ENCODE results near the gene PTPRB. TPM values are rescaled to one million over a fixed set of nuclear protein-coding genes. Genes with fewer than 3 reads are reported as not detected.

The PTPRB gene
- total RNA-seq, 3 donors from 2014 or later = 22.0 to 29.4 (median 27.9) TPM

DNA sequence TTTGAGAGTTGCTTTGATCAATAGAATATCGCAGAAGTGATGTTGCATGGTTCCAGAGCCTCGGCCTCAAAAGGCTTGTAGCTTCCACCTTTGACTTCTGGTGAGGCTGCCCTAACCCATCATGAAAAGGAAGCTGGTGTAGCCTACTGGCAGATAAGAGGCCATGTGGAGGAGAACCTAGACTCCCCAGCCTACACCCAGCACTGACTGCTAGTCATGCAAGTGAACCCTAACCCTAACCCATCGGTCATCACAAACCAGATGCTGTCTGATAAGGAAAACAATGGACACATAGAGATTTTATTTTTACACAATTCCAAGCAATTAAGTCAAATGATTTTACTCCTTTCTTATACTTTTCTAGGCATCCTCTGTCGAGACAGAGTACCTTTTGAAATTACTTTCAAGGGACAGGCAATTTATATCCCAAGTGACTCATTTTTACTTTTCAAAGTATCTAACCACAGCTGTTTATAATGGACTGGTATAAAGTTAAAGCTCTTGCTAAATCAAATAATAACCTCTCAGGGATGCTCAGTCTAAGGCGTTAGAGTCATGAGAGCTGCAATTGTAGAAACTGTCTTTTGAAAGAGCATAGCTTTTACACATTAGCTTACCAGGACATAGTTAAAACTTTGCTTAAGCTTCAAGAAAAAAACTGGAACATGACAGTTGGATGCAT, 17.6 kb downstream of the PTPRB start:
- DNase-seq (no peak), ATAC-seq (no peak)
- intact Hi-C loops (cut with DNase I, micrococcal nuclease) = no loop called here
- Histone ChIP-seq H3K36me3 (ENCODE audit: low read depth) (no peaks in the 10 kb centered on the region), H3K4me3 (no peak overlapping the region), H3K4me1 (ENCODE audit: low read depth) (no peaks in the 10 kb centered on the region), H3K9me3 (no peaks in the 10 kb centered on the region)
- TF ChIP-seq, protein P1, sequence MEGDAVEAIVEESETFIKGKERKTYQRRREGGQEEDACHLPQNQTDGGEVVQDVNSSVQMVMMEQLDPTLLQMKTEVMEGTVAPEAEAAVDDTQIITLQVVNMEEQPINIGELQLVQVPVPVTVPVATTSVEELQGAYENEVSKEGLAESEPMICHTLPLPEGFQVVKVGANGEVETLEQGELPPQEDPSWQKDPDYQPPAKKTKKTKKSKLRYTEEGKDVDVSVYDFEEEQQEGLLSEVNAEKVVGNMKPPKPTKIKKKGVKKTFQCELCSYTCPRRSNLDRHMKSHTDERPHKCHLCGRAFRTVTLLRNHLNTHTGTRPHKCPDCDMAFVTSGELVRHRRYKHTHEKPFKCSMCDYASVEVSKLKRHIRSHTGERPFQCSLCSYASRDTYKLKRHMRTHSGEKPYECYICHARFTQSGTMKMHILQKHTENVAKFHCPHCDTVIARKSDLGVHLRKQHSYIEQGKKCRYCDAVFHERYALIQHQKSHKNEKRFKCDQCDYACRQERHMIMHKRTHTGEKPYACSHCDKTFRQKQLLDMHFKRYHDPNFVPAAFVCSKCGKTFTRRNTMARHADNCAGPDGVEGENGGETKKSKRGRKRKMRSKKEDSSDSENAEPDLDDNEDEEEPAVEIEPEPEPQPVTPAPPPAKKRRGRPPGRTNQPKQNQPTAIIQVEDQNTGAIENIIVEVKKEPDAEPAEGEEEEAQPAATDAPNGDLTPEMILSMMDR (IDR thresholded peaks at IDR 0.05) = no peak

DNA sequence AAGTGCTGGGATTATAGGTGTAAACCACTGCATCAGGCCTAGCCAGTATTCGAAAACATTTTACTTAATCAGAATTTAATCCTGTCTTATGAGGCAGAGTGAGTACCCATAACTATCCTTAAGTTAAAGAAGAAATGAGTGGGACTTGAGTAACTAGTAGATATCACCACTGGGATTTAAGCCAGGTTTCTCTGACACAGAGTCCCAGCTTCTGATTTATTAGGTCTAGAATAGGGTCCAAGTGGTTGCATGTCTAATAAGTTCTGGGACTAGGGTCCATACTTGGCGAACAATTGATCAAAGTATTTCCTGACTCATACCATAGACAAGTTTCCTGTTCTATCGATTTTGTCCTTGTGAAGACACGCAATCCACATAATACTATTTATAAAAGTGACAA, 18.9 kb downstream of the PTPRB start:
- ATAC-seq (no peak), DNase-seq (no peak)
- Histone ChIP-seq H3K36me3 (ENCODE audit: low read depth) (no peaks in the 10 kb centered on the region), H3K4me3 (no peak overlapping the region), H3K9me3 (no peaks in the 10 kb centered on the region), H3K4me1 (ENCODE audit: low read depth) (no peaks in the 10 kb centered on the region)
- intact Hi-C loops (cut with DNase I, micrococcal nuclease) = no loop called here
- TF ChIP-seq, protein P1 (IDR thresholded peaks at IDR 0.05) = no peak

GRCh38 chr12:70617450-70617849, 19.8 kb downstream of the PTPRB start:
- ATAC-seq = no peak
- intact Hi-C loops (cut with DNase I, micrococcal nuclease) = no loop called here
- H3K4me3 ChIP-seq = no peak overlapping the region
- H3K36me3 ChIP-seq (ENCODE audit: low read depth) = no peaks in the 10 kb centered on the region
- TF ChIP-seq, protein P1 (IDR thresholded peaks at IDR 0.05) = no peak
- no peak for DNase-seq
- peaks cover 2% of the 10 kb centered on the region for H3K4me1 ChIP-seq (ENCODE audit: low read depth)
- H3K9me3 ChIP-seq = no peaks in the 10 kb centered on the region

DNA sequence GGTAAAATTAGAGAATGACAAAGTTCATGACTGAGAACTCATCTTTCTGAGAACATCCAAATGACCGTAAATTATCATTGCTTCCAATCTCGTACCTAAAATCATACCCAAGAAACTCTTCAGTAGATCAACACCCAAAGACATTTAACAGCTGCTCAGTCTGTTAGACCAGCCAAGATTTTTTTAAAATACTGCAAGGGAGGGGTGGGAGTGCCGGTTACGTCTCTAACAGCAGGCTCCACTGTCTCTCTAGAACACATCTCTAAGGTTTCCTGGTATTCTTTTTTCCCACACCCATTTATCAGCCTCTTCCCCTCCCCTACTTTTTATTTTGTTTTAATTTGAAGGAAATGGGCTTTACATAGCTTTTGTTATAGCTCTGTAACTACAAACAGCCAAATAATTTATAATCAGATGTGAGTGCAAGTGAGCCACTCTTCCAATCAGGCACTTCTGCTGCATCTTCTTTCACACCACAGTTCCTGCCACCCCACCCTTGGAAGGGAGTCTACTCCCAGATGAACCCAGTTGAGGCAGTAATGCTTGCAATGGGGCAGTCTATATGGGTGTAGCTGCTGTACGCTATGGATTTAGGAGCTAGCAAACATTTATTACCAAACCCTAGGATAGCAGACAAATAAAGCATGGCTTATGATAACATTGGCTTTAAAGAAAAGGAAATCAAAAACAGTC, 21.9 kb downstream of the PTPRB start:
- Histone ChIP-seq H3K4me1 (ENCODE audit: low read depth) (peaks cover 4% of the 10 kb centered on the region), H3K9me3 (no peaks in the 10 kb centered on the region), H3K4me3 (no peak overlapping the region), H3K36me3 (ENCODE audit: low read depth) (no peaks in the 10 kb centered on the region)
- intact Hi-C loops (cut with DNase I, micrococcal nuclease) = no loop called here
- ATAC-seq = no peak
- DNase-seq = no peak
- TF ChIP-seq, protein P1 (IDR thresholded peaks at IDR 0.05) = no peak

- intact Hi-C loops (cut with DNase I, micrococcal nuclease) = no loop called here
- no peaks in the 10 kb centered on the region for H3K36me3 ChIP-seq (ENCODE audit: low read depth)
- TF ChIP-seq, protein P1 (IDR thresholded peaks at IDR 0.05) = no peak
- peak; percentile 95 for ATAC-seq
- DNase-seq = peak; percentile 70 to 82 (median 78)
- peaks cover 4% of the 10 kb centered on the region for H3K4me1 ChIP-seq (ENCODE audit: low read depth)
- no peaks in the 10 kb centered on the region for H3K9me3 ChIP-seq
- H3K4me3 ChIP-seq = peak overlapping the region; percentile 15
Observed at GRCh38 chr12:70609739-70610491, 27.3 kb downstream of the PTPRB start.
